GM23248 (cell line): Measurements from ENCODE around the gene MUC16. TPM values are rescaled to one million over a fixed set of nuclear protein-coding genes. Genes with fewer than 3 reads are reported as not detected.
"Not testable (repeated sequence)": the region's sequence is repeated elsewhere in the genome, so short reads cannot be mapped to it uniquely, and the experiment has no call there.

Experiments
- DNase-seq: peaks from one replicate; pipeline ENCODE4 v3.0.0-alpha.2; 2015
- H2AFZ ChIP-seq: fragments of 200-600 bp; sonication (generic); 2 replicates; pipeline ENCODE4 v1.6.1; 2016; ENCODE audit warnings: antibody characterized with exemption
- H3F3A ChIP-seq: fragments of 200-600 bp; sonication (generic); 2 replicates; pipeline ENCODE4 v1.6.1; 2016; ENCODE audit warnings: mild to moderate bottlenecking, antibody characterized with exemption, mixed run types; ENCODE audit not compliant: insufficient read depth
- H3K27ac ChIP-seq: fragments of 200-600 bp; sonication (generic); 2 replicates; pipeline ENCODE4 v1.5.1; 2016; ENCODE audit warnings: mild to moderate bottlenecking
- H3K27me3 ChIP-seq: fragments of 200-600 bp; sonication (generic); replicated peaks from 2 replicates; pipeline ENCODE4 v1.6.1; 2016; ENCODE audit warnings: mild to moderate bottlenecking; ENCODE audit not compliant: insufficient read depth
- H3K36me3 ChIP-seq: fragments of 200-600 bp; sonication (generic); 2 replicates; pipeline ENCODE4 v1.6.1; 2016; ENCODE audit warnings: low read depth, mild to moderate bottlenecking
- H3K4me1 ChIP-seq: fragments of 200-600 bp; sonication (generic); 2 replicates; pipeline ENCODE4 v1.6.1; 2016; ENCODE audit warnings: mild to moderate bottlenecking; ENCODE audit not compliant: insufficient read depth
- H3K4me2 ChIP-seq: fragments of 200-600 bp; sonication (generic); one replicate; pipeline ENCODE4 v1.6.1; 2016; ENCODE audit warnings: mild to moderate bottlenecking; ENCODE audit not compliant: unreplicated experiment
- H3K4me3 ChIP-seq: fragments of 200-600 bp; sonication (generic); 2 replicates; pipeline ENCODE4 v1.5.1; 2016; ENCODE audit warnings: mild to moderate bottlenecking
- H3K79me2 ChIP-seq: fragments of 200-600 bp; sonication (generic); 2 replicates; pipeline ENCODE4 v1.6.1; 2016; ENCODE audit warnings: mild to moderate bottlenecking; ENCODE audit not compliant: insufficient read depth
- H3K9ac ChIP-seq: fragments of 200-600 bp; sonication (generic); 2 replicates; pipeline ENCODE4 v1.6.1; 2016; ENCODE audit warnings: mild to moderate bottlenecking
- H3K9me2 ChIP-seq: fragments of 200-600 bp; sonication (generic); 2 replicates; pipeline ENCODE4 v1.6.1; 2016; ENCODE audit warnings: mixed run types, mild to moderate bottlenecking, moderate library complexity; ENCODE audit not compliant: insufficient read depth
- H3K9me3 ChIP-seq: fragments of 200-600 bp; sonication (generic); one replicate; pipeline ENCODE4 v1.6.1; 2017; ENCODE audit warnings: low read depth
- H4K20me1 ChIP-seq: fragments of 200-600 bp; sonication (generic); 2 replicates; pipeline ENCODE4 v1.6.0; 2016; ENCODE audit not compliant: insufficient read depth
- EZH2 ChIP-seq: fragments of 200-600 bp; sonication (generic); IDR thresholded peaks from 2 replicates; pipeline ENCODE4 v1.6.1; 2018; ENCODE audit warnings: antibody characterized with exemption, mild to moderate bottlenecking; ENCODE audit not compliant: insufficient read depth, poor library complexity, severe bottlenecking
- EZH2phosphoT487 ChIP-seq: fragments of 200-600 bp; sonication (generic); IDR thresholded peaks from 2 replicates; pipeline ENCODE4 v1.6.1; 2018; ENCODE audit warnings: antibody characterized with exemption, moderate library complexity, mild to moderate bottlenecking, low read depth; ENCODE audit not compliant: insufficient read depth
- WGBS, 2 experiments: methylation state at CpG; one replicate each; pipeline ENCODE4 v1.1.6; 2015 to 2017; ENCODE audit warnings: low lambda C conversion rate in 2 of 2, low coverage in 1 of 2; ENCODE audit errors: missing lambda C conversion rate in 2 of 2; 5-methylcytosine and 5-hydroxymethylcytosine counted together
- in situ Hi-C: fragments of 300-500 bp; cut with MboI; formaldehyde crosslinking; loops from 2 replicates; pipeline ENCODE4 v1.15.0; 2020
- polyA plus RNA-seq: library from polyadenylated mRNA; unstranded; fragments of >200 nt; fragmentation: Nextera tagmentation; extraction: Ambion mirVana; gene quantifications from 2 replicates; pipeline ENCODE4 v1.2.1, GENCODE V29; 2016
- total RNA-seq: library from RNA; depleted of rRNA; stranded (reverse); fragments of >200 nt; shearing (Covaris generic); gene quantifications from 2 replicates; pipeline ENCODE4 v1.2.3, GENCODE V29; 2014

Gene MUC16
- total and polyA plus RNA-seq, 2 experiments from 2014 or later, result not detected

DNA sequence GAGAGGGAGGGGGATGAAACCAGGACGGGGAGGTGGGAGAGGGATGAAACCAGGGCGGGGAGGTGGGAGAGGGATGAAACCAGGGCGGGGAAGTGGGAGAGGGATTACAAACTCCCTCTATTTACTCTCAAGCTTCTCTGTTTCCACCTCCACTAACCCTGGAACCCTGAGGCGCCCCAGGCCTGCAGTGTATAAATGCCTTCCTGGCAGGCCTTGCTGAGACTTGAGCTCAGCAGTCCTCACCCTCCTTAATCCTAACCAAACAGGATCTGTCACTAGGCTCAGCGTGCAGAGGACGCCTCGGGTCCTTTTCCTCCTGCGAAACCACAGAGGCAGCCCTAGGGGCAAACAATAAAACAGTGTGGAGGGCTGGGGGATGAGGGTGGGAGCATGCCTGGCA, 44.6 kb upstream of the MUC16 start:
- no peaks in the 10 kb centered on the region for H3K27me3 ChIP-seq
- no peak overlapping the region for H3K27ac ChIP-seq
- in situ Hi-C loops, result no loop called here
- H3K4me1 ChIP-seq, result no peaks in the 10 kb centered on the region
- no peak for TF ChIP-seq EZH2
- no peak for TF ChIP-seq EZH2phosphoT487
- WGBS, 2 experiments, result 16 to 25% methylated on average over 5 to 8 of the region's 8 CpGs
- no peak overlapping the region for H3K9ac ChIP-seq
- no peaks in the 10 kb centered on the region for H3K79me2 ChIP-seq
- H3K4me2 ChIP-seq, result no peak overlapping the region
- H4K20me1 ChIP-seq, result no peaks in the 10 kb centered on the region
- no peaks in the 10 kb centered on the region for H3K9me3 ChIP-seq
- H3F3A ChIP-seq, result no peaks in the 10 kb centered on the region
- H3K9me2 ChIP-seq, result no peaks in the 10 kb centered on the region
- H3K4me3 ChIP-seq, result no peak overlapping the region
- DNase-seq, result no peak
- H2AFZ ChIP-seq, result no peak overlapping the region
- H3K36me3 ChIP-seq, result no peaks in the 10 kb centered on the region

DNA sequence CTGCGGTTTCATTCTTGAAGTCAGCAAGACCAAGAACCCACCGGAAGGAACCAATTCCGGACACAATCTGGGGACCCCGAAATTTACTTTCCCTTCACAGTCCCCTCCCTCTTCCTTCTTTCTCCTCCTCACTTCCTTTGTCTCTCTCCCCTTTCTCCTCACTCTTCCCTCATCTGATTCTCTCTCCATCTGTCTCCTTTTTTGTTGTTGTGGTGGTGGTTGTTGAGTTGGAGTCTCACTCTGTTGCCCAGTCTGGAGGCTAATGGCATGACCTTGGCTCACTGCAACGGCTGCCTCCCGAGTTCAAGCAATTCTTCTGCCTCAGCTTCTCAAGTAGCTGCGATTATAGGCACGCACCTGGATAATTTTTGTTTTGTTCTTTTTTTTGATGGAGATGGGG, 44.0 kb upstream of the MUC16 start:
- WGBS, 2 experiments, result 38 to 53% methylated on average over 7 to 8 of the region's 8 CpGs
- H3K9me3 ChIP-seq, result no peaks in the 10 kb centered on the region
- no peak overlapping the region for H3K9ac ChIP-seq
- H3K36me3 ChIP-seq, result no peaks in the 10 kb centered on the region
- in situ Hi-C loops, result no loop called here
- TF ChIP-seq EZH2phosphoT487, result no peak
- TF ChIP-seq EZH2, result no peak
- no peaks in the 10 kb centered on the region for H4K20me1 ChIP-seq
- H3K9me2 ChIP-seq, result no peaks in the 10 kb centered on the region
- no peaks in the 10 kb centered on the region for H3K4me1 ChIP-seq
- H3K4me3 ChIP-seq, result no peak overlapping the region
- no peaks in the 10 kb centered on the region for H3K79me2 ChIP-seq
- H3F3A ChIP-seq, result no peaks in the 10 kb centered on the region
- DNase-seq, result no peak
- H3K4me2 ChIP-seq, result no peak overlapping the region
- no peak overlapping the region for H2AFZ ChIP-seq
- no peak overlapping the region for H3K27ac ChIP-seq
- H3K27me3 ChIP-seq, result no peaks in the 10 kb centered on the region

DNA sequence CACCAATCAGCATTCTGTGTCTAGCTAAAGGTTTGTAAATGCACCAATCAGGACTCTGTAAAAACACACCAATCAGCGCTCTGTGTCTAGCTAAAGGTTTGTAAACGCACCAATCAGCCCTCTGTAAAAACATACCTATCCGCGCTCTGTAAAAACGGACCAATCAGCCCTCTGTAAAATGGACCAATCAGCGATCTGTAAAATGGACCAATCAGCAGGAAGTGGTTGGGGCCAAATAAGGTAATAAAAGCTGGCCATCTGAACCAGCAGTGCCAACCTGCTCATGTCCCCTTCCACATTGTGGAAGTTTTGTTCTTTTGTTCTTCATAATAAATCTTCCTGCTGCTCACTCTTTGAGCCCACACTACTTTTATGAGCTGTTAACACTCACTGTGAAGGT, 43.5 kb upstream of the MUC16 start:
- WGBS, 2 experiments, result 62 to 71% methylated on average over 6 of the region's 6 CpGs
- H4K20me1 ChIP-seq, in situ Hi-C loops: not testable (repeated sequence)

DNA sequence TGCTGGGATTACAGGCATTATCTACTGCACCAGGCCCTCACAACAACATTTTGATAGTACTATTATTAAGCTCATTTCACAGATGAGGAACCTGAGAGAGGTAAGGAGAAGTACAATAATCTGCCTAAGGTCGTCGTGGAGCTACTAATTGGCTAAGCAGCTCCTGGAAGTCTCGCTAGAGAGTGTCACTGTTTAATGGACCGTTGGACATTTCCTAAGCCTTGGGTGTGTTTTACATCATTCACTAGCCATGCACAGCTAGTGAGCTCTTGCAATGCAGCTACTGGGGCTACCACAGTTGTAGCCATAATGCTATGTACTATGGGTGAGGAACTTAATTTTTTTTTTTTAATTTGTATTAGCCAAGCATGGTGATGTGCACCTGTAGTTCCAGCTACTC, 42.7 kb upstream of the MUC16 start:
- Histone ChIP-seq H2AFZ (no peak overlapping the region), H3K4me3 (no peak overlapping the region), H3K9me3 (no peaks in the 10 kb centered on the region), H3K4me2 (no peak overlapping the region), H4K20me1 (no peaks in the 10 kb centered on the region), H3K4me1 (no peaks in the 10 kb centered on the region), H3K9ac (no peak overlapping the region), H3F3A (no peaks in the 10 kb centered on the region), H3K27me3 (no peaks in the 10 kb centered on the region), H3K9me2 (no peaks in the 10 kb centered on the region), H3K79me2 (no peaks in the 10 kb centered on the region), H3K27ac (no peak overlapping the region), H3K36me3 (no peaks in the 10 kb centered on the region)
- TF ChIP-seq EZH2, result no peak
- TF ChIP-seq EZH2phosphoT487, result no peak
- in situ Hi-C loops, result no loop called here
- 27 to 41% methylated on average over 4 of the region's 4 CpGs for WGBS, 2 experiments
- no peak for DNase-seq

More for the DNA sequence above, 43.5 kb upstream of the MUC16 start:
- H3K27ac ChIP-seq, H3K4me2 ChIP-seq, H3K27me3 ChIP-seq, H3K36me3 ChIP-seq, H3K79me2 ChIP-seq, DNase-seq, H3K4me3 ChIP-seq, H3K9ac ChIP-seq, H2AFZ ChIP-seq, H3F3A ChIP-seq, H3K9me2 ChIP-seq, H3K4me1 ChIP-seq, H3K9me3 ChIP-seq: not testable (repeated sequence)

DNA sequence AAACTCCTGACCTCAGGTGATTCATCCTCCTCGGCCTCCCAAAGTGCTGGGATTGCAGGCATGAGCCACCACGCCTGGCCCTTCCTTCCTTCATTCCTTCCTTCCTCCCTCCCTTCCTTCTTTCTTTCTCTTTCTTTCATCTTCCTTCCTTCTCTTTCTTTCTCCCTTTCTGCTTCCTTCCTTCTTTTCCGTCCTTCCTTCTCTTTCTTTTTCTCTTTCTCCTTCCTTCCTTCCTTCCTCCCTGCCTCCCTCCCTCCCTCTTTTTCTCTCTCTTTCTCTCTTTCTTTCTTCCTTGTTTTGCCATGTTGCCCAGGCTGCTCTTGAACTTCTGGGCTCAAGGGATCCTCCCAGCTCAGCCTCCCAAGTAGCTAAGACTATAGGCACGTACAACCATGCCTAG, 36.5 kb upstream of the MUC16 start:
- TF ChIP-seq EZH2phosphoT487 (no peak), EZH2 (no peak)
- DNase-seq, result no peak
- Histone ChIP-seq H3F3A (no peaks in the 10 kb centered on the region), H3K4me2 (no peak overlapping the region), H3K9me2 (no peaks in the 10 kb centered on the region), H3K27me3 (no peaks in the 10 kb centered on the region), H3K27ac (no peak overlapping the region), H4K20me1 (no peaks in the 10 kb centered on the region), H3K4me3 (no peak overlapping the region), H3K79me2 (no peaks in the 10 kb centered on the region), H3K9ac (no peak overlapping the region), H3K9me3 (no peaks in the 10 kb centered on the region), H2AFZ (no peak overlapping the region), H3K4me1 (no peaks in the 10 kb centered on the region), H3K36me3 (no peaks in the 10 kb centered on the region)
- 24 to 34% methylated on average over 4 of the region's 4 CpGs for WGBS, 2 experiments
- in situ Hi-C loops, result no loop called here
